Brain microvascular endothelial cell (primary cell): ENCODE results near the gene SPRR2B.

Source experiments
- DNase-seq: peaks from one replicate; pipeline ENCODE4 v3.0.0-alpha.2; 2020
- H3K27ac ChIP-seq: fragments of 250-450 bp; sonication (Bioruptor Pico); 2 replicates; pipeline ENCODE4 v1.5.1; 2020; ENCODE audit warnings: mild to moderate bottlenecking, moderate library complexity
- H3K27me3 ChIP-seq: fragments of 250-450 bp; sonication (Bioruptor Pico); replicated peaks from 2 replicates; pipeline ENCODE4 v1.5.1; 2020; ENCODE audit warnings: mild to moderate bottlenecking
- H3K36me3 ChIP-seq: fragments of 250-450 bp; sonication (Bioruptor Pico); replicated peaks from 2 replicates; pipeline ENCODE4 v1.5.1; 2020; ENCODE audit warnings: mild to moderate bottlenecking
- H3K4me3 ChIP-seq: 2 replicates; pipeline ENCODE4 v1.5.1; 2011; ENCODE audit warnings: low read depth, mild to moderate bottlenecking, control low read depth, low read length, moderate library complexity
- in situ Hi-C: cut with HindIII; loops from 2 replicates; pipeline ENCODE4 v1.10.0; 2017; ENCODE audit warnings: low sequenced_read_pairs, low pct_ligation_motif_present
- TF ChIP-seq, protein P1 (sequence below): IDR thresholded peaks from 2 replicates; pipeline ENCODE4 v1.5.1; 2011; ENCODE audit warnings: low read depth, mild to moderate bottlenecking, moderate library complexity, low read length, control low read depth, inconsistent platforms; ENCODE audit errors: missing control alignments

Gene SPRR2B

DNA sequence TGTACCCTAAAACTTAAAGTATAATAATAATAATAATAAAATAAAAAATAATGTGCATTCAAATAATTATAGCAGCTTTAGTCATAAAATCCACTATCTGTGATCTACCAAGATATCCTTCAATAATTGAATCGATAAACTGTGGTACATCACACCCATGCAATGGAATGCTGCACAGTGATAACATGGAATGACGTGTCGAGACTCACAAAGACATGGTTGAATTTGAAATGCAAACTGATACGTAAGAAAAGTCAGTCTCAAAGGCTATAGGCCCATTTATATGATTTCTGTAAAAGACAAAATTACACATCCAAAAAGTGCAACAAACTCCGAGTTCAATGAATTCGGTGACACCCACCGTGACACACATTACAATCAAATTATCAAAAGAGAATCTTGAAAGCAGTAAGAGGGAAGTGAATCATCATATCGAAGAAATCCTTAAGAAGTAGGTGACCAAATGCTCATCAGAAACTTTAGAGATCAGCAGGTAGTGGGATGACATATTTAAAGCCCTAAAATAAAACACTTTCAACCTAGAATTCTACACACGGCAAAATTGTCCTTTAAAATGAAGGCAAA is 28.1 kb upstream of the SPRR2B start:
- DNase-seq: no peak
- TF ChIP-seq, protein P1, sequence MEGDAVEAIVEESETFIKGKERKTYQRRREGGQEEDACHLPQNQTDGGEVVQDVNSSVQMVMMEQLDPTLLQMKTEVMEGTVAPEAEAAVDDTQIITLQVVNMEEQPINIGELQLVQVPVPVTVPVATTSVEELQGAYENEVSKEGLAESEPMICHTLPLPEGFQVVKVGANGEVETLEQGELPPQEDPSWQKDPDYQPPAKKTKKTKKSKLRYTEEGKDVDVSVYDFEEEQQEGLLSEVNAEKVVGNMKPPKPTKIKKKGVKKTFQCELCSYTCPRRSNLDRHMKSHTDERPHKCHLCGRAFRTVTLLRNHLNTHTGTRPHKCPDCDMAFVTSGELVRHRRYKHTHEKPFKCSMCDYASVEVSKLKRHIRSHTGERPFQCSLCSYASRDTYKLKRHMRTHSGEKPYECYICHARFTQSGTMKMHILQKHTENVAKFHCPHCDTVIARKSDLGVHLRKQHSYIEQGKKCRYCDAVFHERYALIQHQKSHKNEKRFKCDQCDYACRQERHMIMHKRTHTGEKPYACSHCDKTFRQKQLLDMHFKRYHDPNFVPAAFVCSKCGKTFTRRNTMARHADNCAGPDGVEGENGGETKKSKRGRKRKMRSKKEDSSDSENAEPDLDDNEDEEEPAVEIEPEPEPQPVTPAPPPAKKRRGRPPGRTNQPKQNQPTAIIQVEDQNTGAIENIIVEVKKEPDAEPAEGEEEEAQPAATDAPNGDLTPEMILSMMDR: no peak
- in situ Hi-C loops: no loop called here
- Histone ChIP-seq H3K27ac (no peak overlapping the region), H3K4me3 (no peak overlapping the region), H3K27me3 (no peaks in the 10 kb centered on the region), H3K36me3 (no peaks in the 10 kb centered on the region)

DNA sequence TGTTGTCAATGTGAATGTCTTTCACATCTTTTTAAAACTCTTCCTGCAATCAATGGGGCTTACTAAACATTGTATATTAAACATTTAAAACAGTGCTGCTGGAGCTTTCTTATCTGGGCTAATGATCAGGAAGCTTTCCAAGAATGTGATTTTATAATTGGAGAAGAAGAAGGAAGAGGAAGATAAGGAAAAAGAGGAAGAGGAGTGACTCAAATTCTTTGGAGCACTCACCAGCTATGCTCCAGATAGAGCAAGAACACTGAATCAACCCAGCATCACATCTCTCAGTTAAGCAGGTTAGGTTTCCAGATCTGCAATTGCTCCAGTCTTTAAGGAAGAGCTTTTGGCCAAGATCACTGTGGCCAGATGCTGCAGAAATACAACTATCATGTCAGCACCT is 24.4 kb upstream of the SPRR2B start:
- Histone ChIP-seq H3K27me3 (no peaks in the 10 kb centered on the region), H3K4me3 (no peak overlapping the region), H3K27ac (no peak overlapping the region), H3K36me3 (no peaks in the 10 kb centered on the region)
- no peak for DNase-seq
- in situ Hi-C loops: no loop called here
- TF ChIP-seq, protein P1: no peak

DNA sequence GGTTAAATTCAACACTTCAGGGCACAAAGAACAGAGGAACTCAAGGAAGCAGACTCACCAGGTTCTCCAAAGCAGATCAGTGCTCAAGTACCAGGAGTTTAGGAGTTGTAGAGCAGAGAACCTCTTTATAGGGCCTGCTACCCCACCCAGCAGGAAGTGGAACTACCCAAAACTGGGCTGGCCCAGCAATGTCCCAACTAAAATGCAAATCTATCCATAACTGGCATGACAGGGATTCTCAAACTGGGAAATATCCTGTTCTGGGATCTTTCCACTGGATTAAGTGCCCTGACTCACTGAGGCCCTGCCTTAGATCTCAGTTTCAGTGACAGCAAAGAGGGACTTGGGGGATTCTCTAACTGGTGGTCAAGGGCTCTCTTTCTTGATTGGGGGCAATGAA is 23.0 kb upstream of the SPRR2B start, which contains the start of gene SPRR2E:
Gene SPRR2E (minus strand): TSS at position 101 of the 400 bp plus-strand sequence. CDS start 775 bp downstream, outside the sequence.
- no peak within 1 kb of the TSS for H3K27ac ChIP-seq
- H3K36me3 ChIP-seq: no peaks in the 10 kb centered on the region
- TF ChIP-seq, protein P1: no peak
- no peak within 1 kb of the TSS for H3K4me3 ChIP-seq
- DNase-seq: no peak
- H3K27me3 ChIP-seq: no peaks in the 10 kb centered on the region
- in situ Hi-C loops: no loop called here

DNA sequence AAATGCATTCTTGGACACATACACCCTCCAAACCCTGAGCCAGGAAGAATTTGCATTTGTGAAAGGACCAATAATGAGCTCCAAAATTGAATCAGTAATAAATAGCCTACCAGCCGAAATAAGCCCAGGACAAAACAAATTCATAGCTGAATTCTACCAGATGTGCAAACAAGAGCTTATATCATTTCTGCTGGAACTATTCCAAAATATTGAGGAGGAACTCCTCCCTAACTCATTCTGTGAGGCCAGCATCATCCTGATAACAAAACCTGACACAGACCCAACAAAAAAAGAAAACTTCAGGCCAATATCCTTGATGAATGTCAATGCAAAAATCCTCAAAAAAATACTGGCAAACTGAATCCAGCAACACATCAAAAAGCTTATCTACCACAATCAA is 16.2 kb upstream of the SPRR2B start:
- in situ Hi-C loops: no loop called here
- H3K4me3 ChIP-seq: no peak overlapping the region
- no peaks in the 10 kb centered on the region for H3K36me3 ChIP-seq
- H3K27ac ChIP-seq: no peak overlapping the region
- DNase-seq: no peak
- no peaks in the 10 kb centered on the region for H3K27me3 ChIP-seq
- TF ChIP-seq, protein P1: no peak

DNA sequence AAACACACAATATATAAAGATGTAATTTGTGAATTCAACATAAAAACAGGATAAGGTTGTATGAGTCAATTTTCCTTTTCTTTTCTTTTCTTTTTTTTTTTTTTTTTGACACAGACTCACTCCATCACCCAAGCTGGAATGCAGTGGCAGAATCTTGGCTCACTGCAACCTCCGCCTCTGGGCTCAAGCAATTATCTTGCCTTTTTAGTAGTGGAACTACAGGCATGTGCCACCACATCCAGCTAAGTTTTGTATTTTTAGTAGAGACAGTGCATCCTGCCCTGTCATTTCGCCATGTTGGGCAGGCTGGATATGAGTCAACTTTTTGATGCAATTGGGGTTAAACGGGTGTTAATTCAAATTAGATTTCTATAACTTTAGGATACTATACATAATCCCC is 10.3 kb upstream of the SPRR2B start:
- H3K4me3 ChIP-seq: no peak overlapping the region
- in situ Hi-C loops: no loop called here
- no peak for DNase-seq
- H3K27me3 ChIP-seq: no peaks in the 10 kb centered on the region
- no peaks in the 10 kb centered on the region for H3K36me3 ChIP-seq
- H3K27ac ChIP-seq: no peak overlapping the region
- TF ChIP-seq, protein P1: no peak
